CD4-positive, alpha-beta T cell treated with Interleukin-4 for 4 hours (primary cell): ENCODE results near the gene KANTR.

Experiments
- DNase-seq: peaks from one replicate; pipeline ENCODE4 v3.0.0-alpha.2; 2020

Gene KANTR

GRCh38 chrX:53093748-53094581 is at the start of gene KANTR:
Gene KANTR, plus strand, starts transcription at chrX:53094142. Its CDS starts 30,131 bp downstream, at chrX:53124273.
- DNase-seq: peak; percentile 88

- DNase-seq: no peak
Measured at GRCh38 chrX:53044995-53045394, 48.9 kb upstream of the KANTR start.

- DNase-seq: no peak
Measured at GRCh38 chrX:53047228-53047627, 46.7 kb upstream of the KANTR start.

- no peak for DNase-seq
Measured at GRCh38 chrX:53048169-53049126, 45.5 kb upstream of the KANTR start, which contains the start of gene GPR173. Gene GPR173, plus strand, starts transcription at chrX:53048789. Its CDS starts 27,833 bp downstream, at chrX:53076622.

- DNase-seq: no peak
Measured at GRCh38 chrX:53049127-53049517, 44.8 kb upstream of the KANTR start.

GRCh38 chrX:53050841-53051240 is 43.1 kb upstream of the KANTR start:
- no peak for DNase-seq

- no peak for DNase-seq
Measured at GRCh38 chrX:53055244-53055849, 38.6 kb upstream of the KANTR start.

- no peak for DNase-seq
Measured at GRCh38 chrX:53056292-53056691, 37.6 kb upstream of the KANTR start.

GRCh38 chrX:53065104-53065503 is 28.8 kb upstream of the KANTR start:
- DNase-seq: no peak

- DNase-seq: no peak
Measured at GRCh38 chrX:53071064-53071463, 22.9 kb upstream of the KANTR start.

- peak; percentile 82 for DNase-seq
Measured at GRCh38 chrX:53071604-53072417, 22.1 kb upstream of the KANTR start.

GRCh38 chrX:53072418-53073114 is 21.4 kb upstream of the KANTR start:
- DNase-seq: no peak

GRCh38 chrX:53073115-53073586 is 20.8 kb upstream of the KANTR start:
- no peak for DNase-seq

- DNase-seq: no peak
Measured at GRCh38 chrX:53075011-53075410, 18.9 kb upstream of the KANTR start.

- DNase-seq: no peak
Measured at GRCh38 chrX:53076671-53077070, 17.3 kb upstream of the KANTR start.

- DNase-seq: no peak
Measured at GRCh38 chrX:53077207-53078197, 16.4 kb upstream of the KANTR start.

- DNase-seq: no peak
Measured at GRCh38 chrX:53078943-53079342, 15.0 kb upstream of the KANTR start.

GRCh38 chrX:53080628-53081580 is 13.0 kb upstream of the KANTR start:
- DNase-seq: peak; percentile 27
